Progenitor cell of endocrine pancreas (in vitro differentiated cells): Measurements from ENCODE around the gene STX1A. TPM values are rescaled to one million over a fixed set of nuclear protein-coding genes. Genes with fewer than 3 reads are reported as not detected.
A peak's percentile ranks its signal among the peaks of the same experiment; 100 is the strongest.

Experiments
- DNase-seq: peaks from one replicate; pipeline ENCODE4 v3.0.0; 2021; ENCODE audit warnings: low spot score; ENCODE audit not compliant: unreplicated experiment
- H3K27ac Mint-ChIP-seq: 2 replicates; pipeline ENCODE4 v1.8.0; 2021; ENCODE audit warnings: mild to moderate bottlenecking, moderate library complexity, mixed read lengths
- H3K27me3 Mint-ChIP-seq: 2 replicates; pipeline ENCODE4 v1.8.0; 2021; ENCODE audit warnings: mixed read lengths
- H3K36me3 Mint-ChIP-seq: 2 replicates; pipeline ENCODE4 v1.8.0; 2022; ENCODE audit warnings: mixed read lengths; ENCODE audit not compliant: insufficient read depth
- H3K4me1 Mint-ChIP-seq: 2 replicates; pipeline ENCODE4 v1.8.0; 2021; ENCODE audit warnings: low read depth, mixed read lengths
- H3K4me3 Mint-ChIP-seq: 2 replicates; pipeline ENCODE4 v1.8.0; 2021; ENCODE audit warnings: low read depth, mild to moderate bottlenecking, moderate library complexity, mixed read lengths
- H3K9me3 Mint-ChIP-seq: 2 replicates; pipeline ENCODE4 v1.8.0; 2021; ENCODE audit warnings: low read depth, mixed read lengths
- CTCF ChIP-seq: fragments of 200-600 bp; sonication (generic); IDR thresholded peaks from one replicate; pipeline ENCODE4 v1.5.0; 2021; ENCODE audit warnings: antibody characterized with exemption, mild to moderate bottlenecking; ENCODE audit not compliant: unreplicated experiment
- total RNA-seq: library from RNA; stranded (reverse); gene quantifications from 2 replicates; pipeline ENCODE4 v1.2.1, GENCODE V29; 2021

Gene STX1A
- total RNA-seq, 1 donor from 2014 or later: 46.6 TPM

GRCh38 chr7:73739387-73739767, 19.9 kb upstream of the STX1A start:
- Mint-ChIP-seq H3K36me3 (peaks cover 7% of the 10 kb centered on the region), H3K4me3 (peak overlapping the region; percentile 91), H3K27ac (peak overlapping the region; percentile 99), H3K9me3 (no peaks in the 10 kb centered on the region), H3K27me3 (no peaks in the 10 kb centered on the region), H3K4me1 (peaks cover 38% of the 10 kb centered on the region)
- TF ChIP-seq CTCF: no peak
- DNase-seq: no peak

- peaks cover 33% of the 10 kb centered on the region for H3K4me1 Mint-ChIP-seq
- H3K36me3 Mint-ChIP-seq: peaks cover 7% of the 10 kb centered on the region
- no peaks in the 10 kb centered on the region for H3K27me3 Mint-ChIP-seq
- DNase-seq: peak; percentile 97
- H3K27ac Mint-ChIP-seq: peak within 1 kb of the TSS; percentile 99
- no peaks in the 10 kb centered on the region for H3K9me3 Mint-ChIP-seq
- peak within 1 kb of the TSS; percentile 91 for H3K4me3 Mint-ChIP-seq
- no peak for TF ChIP-seq CTCF
Observed at GRCh38 chr7:73738612-73739386, 19.3 kb upstream of the STX1A start, which contains the start of gene ABHD11. Gene ABHD11, minus strand, starts transcription at chr7:73738802. Its CDS starts 32 bp downstream, at chr7:73738770.

- no peaks in the 10 kb centered on the region for H3K27me3 Mint-ChIP-seq
- peaks cover 7% of the 10 kb centered on the region for H3K36me3 Mint-ChIP-seq
- no peak for DNase-seq
- peak overlapping the region; percentile 97 for H3K27ac Mint-ChIP-seq
- H3K4me1 Mint-ChIP-seq: peaks cover 27% of the 10 kb centered on the region
- TF ChIP-seq CTCF: no peak
- H3K9me3 Mint-ChIP-seq: no peaks in the 10 kb centered on the region
- peak overlapping the region; percentile 91 for H3K4me3 Mint-ChIP-seq
Observed at GRCh38 chr7:73738220-73738611, 18.7 kb upstream of the STX1A start.

GRCh38 chr7:73737491-73738219, 18.2 kb upstream of the STX1A start:
- DNase-seq: no peak
- TF ChIP-seq CTCF: no peak
- Mint-ChIP-seq H3K4me1 (peaks cover 24% of the 10 kb centered on the region), H3K4me3 (peak overlapping the region; percentile 91), H3K36me3 (peaks cover 7% of the 10 kb centered on the region), H3K27ac (peak overlapping the region; percentile 97), H3K27me3 (no peaks in the 10 kb centered on the region), H3K9me3 (no peaks in the 10 kb centered on the region)

GRCh38 chr7:73736885-73737284, 17.4 kb upstream of the STX1A start:
- H3K4me1 Mint-ChIP-seq: peaks cover 16% of the 10 kb centered on the region
- H3K27ac Mint-ChIP-seq: no peak overlapping the region
- no peak for DNase-seq
- no peaks in the 10 kb centered on the region for H3K27me3 Mint-ChIP-seq
- peaks cover 7% of the 10 kb centered on the region for H3K36me3 Mint-ChIP-seq
- no peaks in the 10 kb centered on the region for H3K9me3 Mint-ChIP-seq
- no peak for TF ChIP-seq CTCF
- H3K4me3 Mint-ChIP-seq: peak overlapping the region; percentile 91
